HepG2 (cell line): ENCODE measurements around the gene MED1. TPM values are rescaled to one million over a fixed set of nuclear protein-coding genes. Genes with fewer than 3 reads are reported as not detected.

Experiments
- AHR ChIP-seq: IDR thresholded peaks from 2 replicates; pipeline ENCODE4 v1.6.1; 2018; ENCODE audit warnings: missing genetic modification reagents, missing compliant biosample characterization
- DBP ChIP-seq: sonication (generic); formaldehyde crosslinking; IDR thresholded peaks from 2 replicates; pipeline ENCODE4 v1.4.0; 2020; ENCODE audit warnings: missing genetic modification reagents; ENCODE audit errors: not compliant biosample characterization
- HNRNPL ChIP-seq: fragments of 200-400 bp; formaldehyde crosslinking; IDR thresholded peaks from 2 replicates; pipeline ENCODE4 v1.6.1; 2017; ENCODE audit warnings: mild to moderate bottlenecking, low read depth, low read length
- HNRNPLL ChIP-seq: fragments of 200-400 bp; formaldehyde crosslinking; IDR thresholded peaks from 2 replicates; pipeline ENCODE4 v1.6.1; 2017; ENCODE audit warnings: mild to moderate bottlenecking, low read depth, low read length; ENCODE audit not compliant: poor library complexity, severe bottlenecking
- HOXA3 ChIP-seq: sonication (generic); formaldehyde crosslinking; IDR thresholded peaks from 2 replicates; pipeline ENCODE4 v1.5.0; 2020; ENCODE audit warnings: missing genetic modification reagents
- KLF13 ChIP-seq: sonication (generic); formaldehyde crosslinking; IDR thresholded peaks from 2 replicates; pipeline ENCODE4 v1.4.0; 2020; ENCODE audit warnings: mild to moderate bottlenecking, missing genetic modification reagents
- MTF2 ChIP-seq: sonication (generic); formaldehyde crosslinking; IDR thresholded peaks from 2 replicates; pipeline ENCODE4 v1.5.0; 2020; ENCODE audit warnings: missing genetic modification reagents, borderline replicate concordance
- NCOA1 ChIP-seq: sonication (generic); formaldehyde crosslinking; IDR thresholded peaks from 2 replicates; pipeline ENCODE4 v1.9.0; 2021; ENCODE audit warnings: missing genetic modification reagents
- NFYB ChIP-seq: sonication (generic); formaldehyde crosslinking; IDR thresholded peaks from 2 replicates; pipeline ENCODE4 v1.4.0; 2020; ENCODE audit warnings: missing genetic modification reagents
- PHF20 ChIP-seq: sonication (generic); formaldehyde crosslinking; IDR thresholded peaks from 2 replicates; pipeline ENCODE4 v1.5.0; 2020; ENCODE audit warnings: mild to moderate bottlenecking, missing genetic modification reagents
- SP2 ChIP-seq: sonication (generic); formaldehyde crosslinking; IDR thresholded peaks from 2 replicates; pipeline ENCODE4 v1.5.1; 2020; ENCODE audit warnings: mild to moderate bottlenecking, missing genetic modification reagents
- SRY ChIP-seq: sonication (generic); formaldehyde crosslinking; IDR thresholded peaks from 2 replicates; pipeline ENCODE4 v1.8.0; 2022; ENCODE audit warnings: mild to moderate bottlenecking, missing genetic modification reagents
- SSRP1 ChIP-seq: IDR thresholded peaks from 2 replicates; pipeline ENCODE4 v1.6.1; 2016; ENCODE audit warnings: control low read depth
- TBX2 ChIP-seq: sonication (generic); formaldehyde crosslinking; IDR thresholded peaks from 2 replicates; pipeline ENCODE4 v1.5.0; 2020; ENCODE audit warnings: missing genetic modification reagents, mild to moderate bottlenecking, borderline replicate concordance
- TOE1 ChIP-seq: sonication (generic); formaldehyde crosslinking; IDR thresholded peaks from 2 replicates; pipeline ENCODE4 v1.4.0; 2020; ENCODE audit warnings: mild to moderate bottlenecking, missing genetic modification reagents
- ZBTB3 ChIP-seq: sonication (generic); formaldehyde crosslinking; IDR thresholded peaks from 2 replicates; pipeline ENCODE4 v1.4.0; 2020; ENCODE audit warnings: low read depth, mild to moderate bottlenecking, moderate library complexity, missing genetic modification reagents, borderline replicate concordance
- ZFP62 ChIP-seq: sonication (generic); formaldehyde crosslinking; IDR thresholded peaks from 2 replicates; pipeline ENCODE4 v1.4.0; 2020; ENCODE audit warnings: missing genetic modification reagents
- ZNF317 ChIP-seq: sonication (generic); formaldehyde crosslinking; IDR thresholded peaks from 2 replicates; pipeline ENCODE4 v1.5.0; 2020; ENCODE audit warnings: mild to moderate bottlenecking, missing genetic modification reagents
- ZNF335 ChIP-seq: sonication (generic); formaldehyde crosslinking; IDR thresholded peaks from 2 replicates; pipeline ENCODE4 v1.4.0; 2020; ENCODE audit warnings: missing genetic modification reagents
- ZNF501 ChIP-seq: sonication (generic); formaldehyde crosslinking; IDR thresholded peaks from 2 replicates; pipeline ENCODE4 v1.5.1; 2020; ENCODE audit warnings: mild to moderate bottlenecking, moderate library complexity, missing genetic modification reagents
- ZNF589 ChIP-seq: sonication (generic); formaldehyde crosslinking; conservative IDR thresholded peaks from 2 replicates; pipeline ENCODE4 v1.8.0; 2022; ENCODE audit warnings: mild to moderate bottlenecking, moderate library complexity, missing genetic modification reagents
- ZNF770 ChIP-seq: sonication (generic); formaldehyde crosslinking; IDR thresholded peaks from 2 replicates; pipeline ENCODE4 v1.5.0; 2020; ENCODE audit warnings: mild to moderate bottlenecking, missing genetic modification reagents
- polyA plus RNA-seq, 8 experiments: library from polyadenylated mRNA; depleted of rRNA in 3 of 8; stranded (reverse) in 7 of 8; unstranded in 1 of 8; fragments of >200 nt; fragmentation: Illumina TruSeq in 4 of 8; extraction: Trizol in 4 of 8; gene quantifications; 2 replicates each; pipeline versions ENCODE4 v1.2.1 to v1.2.3, GENCODE V29; 2011 to 2016; ENCODE audit warnings: low read depth in 4 of 8, missing spikeins in 1 of 8, mixed read lengths in 1 of 8; ENCODE audit not compliant: insufficient read depth in 1 of 8
- total RNA-seq, 5 experiments: library from RNA; depleted of rRNA; stranded (reverse); fragments of >200 nt; fragmentation: Illumina TruSeq; extraction: Trizol; gene quantifications; 2 replicates each; pipeline ENCODE4 v1.2.3, GENCODE V29; 2016; ENCODE audit warnings: low read depth in 1 of 5
- TF ChIP-seq, protein P1 (sequence below): sonication (generic); formaldehyde crosslinking; conservative IDR thresholded peaks from 2 replicates; pipeline ENCODE4 v1.8.0; 2022; ENCODE audit warnings: missing genetic modification reagents
- TF ChIP-seq, protein P2 (sequence below): sonication (generic); formaldehyde crosslinking; IDR thresholded peaks from 2 replicates; pipeline ENCODE4 v1.4.0; 2020; ENCODE audit warnings: missing genetic modification reagents, mild to moderate bottlenecking, borderline replicate concordance

MED1 gene
- total and polyA plus RNA-seq, 2 of the 13 experiments (the other 11 are each of a cell fraction or from before 2014, with no cell fraction given) = 37.5 to 40.1 TPM

- TF ChIP-seq ZNF335 (CRISPR knock-in tag) (no peak), PHF20 (CRISPR knock-in tag) (peak; percentile 84), ZNF589 (no peak), ZNF770 (CRISPR knock-in tag) (peak; percentile 84), NFYB (CRISPR knock-in tag) (peak; percentile 54; the same call in 1 of the 2 replicates), HNRNPLL (peak; percentile 39), SRY (CRISPR knock-in tag) (no peak), KLF13 (CRISPR knock-in tag) (no peak), HNRNPL (no peak), SP2 (CRISPR knock-in tag) (0 out of 2 replicates have a peak, but pooled peaks have one; percentile 0), ZNF501 (CRISPR knock-in tag) (peak; percentile 68; the same call in 1 of the 2 replicates), SSRP1 (CRISPR knock-in tag) (no peak), TOE1 (CRISPR knock-in tag) (no peak), ZFP62 (CRISPR knock-in tag) (no peak), NCOA1 (CRISPR knock-in tag) (no peak), MTF2 (no peak), TBX2 (CRISPR knock-in tag) (peak; percentile 71), ZNF317 (CRISPR knock-in tag) (0 out of 2 replicates have a peak, but pooled peaks have one; percentile 46), ZBTB3 (CRISPR knock-in tag) (no peak), DBP (CRISPR knock-in tag) (no peak), HOXA3 (peak; percentile 94), AHR (CRISPR knock-in tag) (no peak)
- TF ChIP-seq, protein P1, sequence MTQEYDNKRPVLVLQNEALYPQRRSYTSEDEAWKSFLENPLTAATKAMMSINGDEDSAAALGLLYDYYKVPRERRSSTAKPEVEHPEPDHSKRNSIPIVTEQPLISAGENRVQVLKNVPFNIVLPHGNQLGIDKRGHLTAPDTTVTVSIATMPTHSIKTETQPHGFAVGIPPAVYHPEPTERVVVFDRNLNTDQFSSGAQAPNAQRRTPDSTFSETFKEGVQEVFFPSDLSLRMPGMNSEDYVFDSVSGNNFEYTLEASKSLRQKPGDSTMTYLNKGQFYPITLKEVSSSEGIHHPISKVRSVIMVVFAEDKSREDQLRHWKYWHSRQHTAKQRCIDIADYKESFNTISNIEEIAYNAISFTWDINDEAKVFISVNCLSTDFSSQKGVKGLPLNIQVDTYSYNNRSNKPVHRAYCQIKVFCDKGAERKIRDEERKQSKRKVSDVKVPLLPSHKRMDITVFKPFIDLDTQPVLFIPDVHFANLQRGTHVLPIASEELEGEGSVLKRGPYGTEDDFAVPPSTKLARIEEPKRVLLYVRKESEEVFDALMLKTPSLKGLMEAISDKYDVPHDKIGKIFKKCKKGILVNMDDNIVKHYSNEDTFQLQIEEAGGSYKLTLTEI (CRISPR knock-in tag) = no peak
- TF ChIP-seq, protein P2, sequence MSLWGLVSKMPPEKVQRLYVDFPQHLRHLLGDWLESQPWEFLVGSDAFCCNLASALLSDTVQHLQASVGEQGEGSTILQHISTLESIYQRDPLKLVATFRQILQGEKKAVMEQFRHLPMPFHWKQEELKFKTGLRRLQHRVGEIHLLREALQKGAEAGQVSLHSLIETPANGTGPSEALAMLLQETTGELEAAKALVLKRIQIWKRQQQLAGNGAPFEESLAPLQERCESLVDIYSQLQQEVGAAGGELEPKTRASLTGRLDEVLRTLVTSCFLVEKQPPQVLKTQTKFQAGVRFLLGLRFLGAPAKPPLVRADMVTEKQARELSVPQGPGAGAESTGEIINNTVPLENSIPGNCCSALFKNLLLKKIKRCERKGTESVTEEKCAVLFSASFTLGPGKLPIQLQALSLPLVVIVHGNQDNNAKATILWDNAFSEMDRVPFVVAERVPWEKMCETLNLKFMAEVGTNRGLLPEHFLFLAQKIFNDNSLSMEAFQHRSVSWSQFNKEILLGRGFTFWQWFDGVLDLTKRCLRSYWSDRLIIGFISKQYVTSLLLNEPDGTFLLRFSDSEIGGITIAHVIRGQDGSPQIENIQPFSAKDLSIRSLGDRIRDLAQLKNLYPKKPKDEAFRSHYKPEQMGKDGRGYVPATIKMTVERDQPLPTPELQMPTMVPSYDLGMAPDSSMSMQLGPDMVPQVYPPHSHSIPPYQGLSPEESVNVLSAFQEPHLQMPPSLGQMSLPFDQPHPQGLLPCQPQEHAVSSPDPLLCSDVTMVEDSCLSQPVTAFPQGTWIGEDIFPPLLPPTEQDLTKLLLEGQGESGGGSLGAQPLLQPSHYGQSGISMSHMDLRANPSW (CRISPR knock-in tag) = peak; percentile 66; the same call in 1 of the 2 replicates
These were observed at the start of gene MED1 (continued) for GRCh38 chr17:39450847-39451581.
